T-helper 17 cell (primary cell): ENCODE results near the gene FAM131A. TPM values are rescaled to one million over a fixed set of nuclear protein-coding genes. Genes with fewer than 3 reads are reported as not detected.

Source experiments
- ATAC-seq: fragments of 150-1000 bp; cut with Tn5 transposase; 2 replicates; pipeline ENCODE4 v1.10.0; 2021; ENCODE audit warnings: mild to moderate bottlenecking, moderate library complexity
- DNase-seq, 3 donors: peaks; one replicate each; pipeline versions ENCODE4 v3.0.0 to v3.0.0-alpha.2; 2020 to 2021
- H3K9me3 ChIP-seq: one replicate; pipeline ENCODE4 v1.7.0; 2013; ENCODE audit warnings: low read length, mild to moderate bottlenecking; ENCODE audit not compliant: control insufficient read depth, poor library complexity, severe bottlenecking
- H3K27ac Mint-ChIP-seq: one replicate; pipeline ENCODE4 v1.8.0; 2022; ENCODE audit warnings: mild to moderate bottlenecking, moderate library complexity, mixed read lengths
- H3K27me3 Mint-ChIP-seq: one replicate; pipeline ENCODE4 v1.8.0; 2022; ENCODE audit warnings: mixed read lengths
- H3K36me3 Mint-ChIP-seq: one replicate; pipeline ENCODE4 v1.8.0; 2022; ENCODE audit warnings: low read depth, mixed read lengths
- H3K4me1 Mint-ChIP-seq: one replicate; pipeline ENCODE4 v1.8.0; 2022; ENCODE audit warnings: mild to moderate bottlenecking, mixed read lengths
- H3K4me3 Mint-ChIP-seq: one replicate; pipeline ENCODE4 v1.8.0; 2022; ENCODE audit warnings: mild to moderate bottlenecking, moderate library complexity, mixed read lengths
- total RNA-seq, 4 donors: library from RNA in 2 of 4; stranded (reverse) in 2 of 4; gene quantifications; one replicate each; pipeline ENCODE4 v1.2.3 and lab custom pipeline; 2022 to 2026

The FAM131A gene
- total RNA-seq, 2 donors from 2014 or later: 7.9 to 10.9 TPM

GRCh38 chr3:184391266-184391665 lies 53.9 kb downstream of the FAM131A start:
- ATAC-seq: no peak
- no peak overlapping the region for H3K27ac Mint-ChIP-seq
- H3K4me1 Mint-ChIP-seq: peaks cover 2% of the 10 kb centered on the region
- DNase-seq: no peak
- peaks cover 2% of the 10 kb centered on the region for H3K36me3 Mint-ChIP-seq
- H3K27me3 Mint-ChIP-seq: peaks cover 56% of the 10 kb centered on the region
- H3K9me3 ChIP-seq: no peaks in the 10 kb centered on the region
- H3K4me3 Mint-ChIP-seq: no peak overlapping the region

- H3K4me1 Mint-ChIP-seq: peaks cover 2% of the 10 kb centered on the region
- no peaks in the 10 kb centered on the region for H3K9me3 ChIP-seq
- no peak for ATAC-seq
- H3K27me3 Mint-ChIP-seq: peaks cover 40% of the 10 kb centered on the region
- H3K36me3 Mint-ChIP-seq: no peaks in the 10 kb centered on the region
- no peak for DNase-seq
- no peak overlapping the region for H3K4me3 Mint-ChIP-seq
- H3K27ac Mint-ChIP-seq: no peak overlapping the region
Observed at GRCh38 chr3:184395320-184395660, 57.9 kb downstream of the FAM131A start.

Other genes starting within 250 kb of the FAM131A start
- gene HTR3E, start 240.5 kb upstream of the FAM131A start, total RNA-seq: not detected
- 10 to 100 TPM; 49.5 to 53.8 TPM for gene EIF2B5, start 202.2 kb upstream of the FAM131A start, total RNA-seq
- gene DVL3, start 182.2 kb upstream of the FAM131A start, total RNA-seq: 10 to 100 TPM; 31.5 to 42.9 TPM
- gene AP2M1, start 162.7 kb upstream of the FAM131A start, total RNA-seq: 100 to 1,000 TPM; 120 to 164 TPM
- gene ABCF3, start 151.4 kb upstream of the FAM131A start, total RNA-seq: 100 to 1,000 TPM; 118 to 120 TPM
- gene VWA5B2, start 108.0 kb upstream of the FAM131A start, total RNA-seq: not detected
- gene ALG3, start 88.6 kb upstream of the FAM131A start, total RNA-seq: 10 to 100 TPM; 17.6 to 24.1 TPM
- under 1 TPM; 0.45 to 0.65 TPM for gene EEF1AKMT4, start 87.9 kb upstream of the FAM131A start, total RNA-seq
- gene CAMK2N2, start 76.0 kb upstream of the FAM131A start, total RNA-seq: under 1 TPM; 0.20 to 0.31 TPM
- gene ECE2, start 61.6 kb upstream of the FAM131A start, total RNA-seq: not detected
- gene PSMD2, start 38.4 kb upstream of the FAM131A start, total RNA-seq: 100 to 1,000 TPM; 149 to 171 TPM
- 100 to 1,000 TPM; 226 to 236 TPM for gene EIF4G1, start 23.0 kb upstream of the FAM131A start, total RNA-seq
- 1 to 10 TPM; 4.6 TPM for gene CLCN2, start 24.0 kb downstream of the FAM131A start, total RNA-seq
- gene POLR2H, start 24.1 kb downstream of the FAM131A start, total RNA-seq: 10 to 100 TPM; 28.6 to 38.3 TPM
- not detected for gene THPO, start 40.6 kb downstream of the FAM131A start, total RNA-seq
- gene CHRD, start 42.5 kb downstream of the FAM131A start, total RNA-seq: not detected
- under 1 TPM in 1 of 2 donors, not detected in 1; 0.35 TPM for gene EPHB3, start 224.2 kb downstream of the FAM131A start, total RNA-seq